M059J (cell line): ENCODE measurements around the gene TFAM. TPM values are rescaled to one million over a fixed set of nuclear protein-coding genes. Genes with fewer than 3 reads are reported as not detected.

Experiments used
- DNase-seq: peaks from one replicate; pipeline ENCODE4 v3.0.0-alpha.2; 2012; ENCODE audit warnings: low read depth
- total RNA-seq: library from RNA; depleted of rRNA; stranded (reverse); fragments of >200 nt; shearing (Covaris generic); gene quantifications from 2 replicates; pipeline ENCODE4 v1.2.3, GENCODE V29; 2014; rRNA removed

The TFAM gene
- total RNA-seq, 1 experiment from 2014 or later: 41.7 TPM

DNA sequence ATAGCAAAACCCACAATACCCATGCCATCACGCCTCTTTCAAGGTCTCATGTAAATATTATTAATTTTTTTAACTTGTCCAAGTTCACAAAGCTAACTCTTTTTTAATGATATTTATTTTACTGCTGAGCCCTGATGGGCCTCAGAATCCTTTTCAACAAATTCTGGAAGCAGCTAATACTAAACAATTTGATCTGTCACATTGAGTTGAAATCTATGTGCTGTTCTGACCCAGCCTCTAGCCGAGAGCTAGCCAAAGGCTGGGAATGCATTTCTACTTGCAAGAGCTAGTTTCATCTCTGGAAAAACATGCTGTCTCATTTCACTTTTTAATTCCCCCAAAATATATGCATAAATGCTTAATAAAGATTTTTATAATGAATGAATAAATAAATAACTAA is 47.9 kb downstream of the TFAM start:
- DNase-seq: no peak

DNA sequence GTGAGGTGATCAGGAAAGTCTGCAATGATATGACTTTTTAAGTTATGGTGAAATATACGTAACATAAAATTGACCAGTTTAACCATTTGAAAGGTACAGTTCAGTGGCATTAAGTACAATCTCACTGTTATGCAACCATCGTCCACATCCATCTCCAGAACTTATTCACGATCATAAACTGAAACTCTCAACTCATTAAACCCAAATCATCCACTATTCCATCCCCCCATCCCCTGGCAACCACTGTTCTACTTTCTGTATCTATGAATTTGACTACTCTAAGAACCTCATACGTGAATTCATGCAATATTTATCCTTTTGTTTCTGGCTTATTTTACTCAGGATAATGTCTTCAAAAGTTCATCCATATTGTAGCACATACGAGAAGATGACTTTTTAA is 48.4 kb downstream of the TFAM start:
- no peak for DNase-seq

DNA sequence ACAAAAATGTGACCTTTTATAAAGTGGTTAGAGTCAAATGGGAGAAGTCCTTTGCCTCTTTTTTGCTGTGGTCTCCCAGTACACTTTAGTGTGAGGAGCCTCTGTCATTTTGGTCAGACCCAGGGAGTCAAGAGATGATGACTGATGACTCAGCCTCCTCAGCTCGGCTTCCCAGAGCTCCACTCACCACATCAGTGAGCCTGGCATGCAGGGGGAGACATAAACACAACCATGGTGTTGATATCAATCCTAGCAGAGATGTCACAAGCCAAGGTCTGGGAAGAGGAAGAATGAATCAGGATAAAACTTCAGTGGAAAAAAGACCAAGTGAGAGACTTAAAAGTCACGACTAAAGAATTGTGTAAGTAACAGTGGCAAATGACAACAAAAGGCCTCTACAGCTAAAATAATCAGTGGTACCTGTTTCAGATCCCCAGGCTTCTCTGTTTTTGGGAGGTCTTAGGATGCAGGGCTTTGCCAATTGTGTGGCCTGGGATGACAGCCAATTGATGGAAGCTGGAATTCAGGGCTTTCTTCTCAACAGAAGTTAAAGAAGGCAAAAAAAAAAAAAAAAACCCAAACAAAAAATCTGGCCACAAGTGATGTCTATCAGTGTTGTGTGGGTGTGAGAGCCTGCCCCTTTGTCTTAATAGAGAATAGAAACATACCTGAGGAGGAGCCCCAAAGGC is 50.2 kb downstream of the TFAM start:
- peak; percentile 100 for DNase-seq

DNA sequence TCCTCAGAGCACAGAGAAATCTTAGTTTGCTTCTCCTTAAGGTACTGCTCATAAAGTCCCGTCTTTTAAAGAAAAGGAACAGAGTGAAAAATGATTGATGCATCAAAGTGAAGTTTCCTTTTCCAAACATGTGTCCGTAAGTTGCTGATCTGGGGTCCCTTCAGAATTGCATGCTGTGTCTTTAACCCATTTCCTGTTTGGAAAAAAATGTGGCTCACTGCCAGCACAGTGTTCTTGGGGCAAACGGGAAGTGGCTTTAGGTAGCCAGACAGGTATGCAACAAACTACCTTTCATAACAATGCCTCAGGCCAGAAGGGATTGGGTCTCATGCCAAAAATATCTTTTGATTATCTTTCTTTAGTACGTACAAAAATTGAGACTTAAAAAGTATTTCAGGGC is 50.9 kb downstream of the TFAM start:
- peak; percentile 93 for DNase-seq

DNA sequence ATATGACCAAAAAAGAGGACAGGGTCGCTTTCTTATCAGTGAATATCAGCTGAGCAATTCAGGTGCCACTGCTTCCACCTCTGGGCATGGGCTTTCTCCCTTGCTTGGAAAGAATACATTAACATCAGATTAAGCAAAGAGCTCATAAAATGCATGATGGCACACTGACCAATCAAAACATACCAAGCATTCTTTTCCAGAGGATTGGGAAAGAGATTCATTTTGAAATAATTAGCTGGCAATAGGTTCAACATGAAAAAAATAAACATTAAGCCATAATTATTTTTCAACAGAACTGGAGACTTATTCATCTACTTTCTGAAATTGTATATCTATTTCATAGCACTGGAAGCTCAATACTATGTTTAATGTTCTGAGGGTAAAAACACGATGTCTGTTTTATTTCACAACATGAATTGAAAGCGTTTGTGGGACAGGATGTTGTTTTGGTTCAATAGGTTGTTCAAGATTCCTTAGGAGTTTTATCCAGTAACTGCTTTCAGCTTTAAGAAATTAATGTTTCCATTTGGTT is 53.2 kb downstream of the TFAM start:
- DNase-seq: peak; percentile 82

- DNase-seq: no peak
Observed at GRCh38 chr10:58438986-58439385, 53.8 kb downstream of the TFAM start.

- DNase-seq: no peak
Observed at GRCh38 chr10:58439632-58440364, 54.6 kb downstream of the TFAM start.

DNA sequence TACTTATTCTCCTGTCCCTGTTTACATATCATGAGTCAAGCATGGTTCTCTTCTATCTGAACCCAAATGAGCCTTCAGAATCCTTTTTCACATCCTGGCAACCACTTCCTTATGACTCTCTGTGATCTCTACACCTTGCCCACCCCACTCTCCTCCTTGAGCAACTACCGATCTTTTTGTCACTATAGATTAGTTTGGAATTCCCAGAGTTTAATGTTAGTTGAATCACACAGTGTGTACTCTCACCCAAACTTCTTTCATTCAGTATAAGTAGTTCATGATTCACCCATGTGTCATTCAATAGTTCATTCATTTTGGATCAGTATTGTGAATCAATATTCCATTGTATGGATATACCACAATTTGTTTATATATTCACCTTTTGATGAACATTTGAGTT is 55.3 kb downstream of the TFAM start:
- no peak for DNase-seq

DNA sequence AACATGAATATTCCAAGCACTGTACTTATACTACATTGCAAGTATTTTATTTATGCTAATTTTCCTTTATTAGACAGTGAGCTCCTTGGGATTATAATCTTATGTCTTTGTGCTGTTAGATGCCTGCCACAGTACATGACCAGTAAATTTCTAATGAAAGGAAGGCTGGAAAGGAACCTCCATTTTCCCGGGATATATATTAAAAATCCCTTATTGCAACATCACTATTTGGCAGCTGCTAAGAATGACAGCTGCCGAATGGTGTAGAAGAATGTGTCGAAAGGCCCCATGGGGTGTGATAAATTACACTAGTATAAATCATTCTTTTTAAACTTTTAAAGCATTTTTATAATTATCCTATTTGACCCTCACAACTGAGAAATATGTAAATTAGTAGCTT is 59.1 kb downstream of the TFAM start:
- DNase-seq: no peak

GRCh38 chr10:58444876-58445275 is 59.7 kb downstream of the TFAM start:
- DNase-seq: no peak

DNA sequence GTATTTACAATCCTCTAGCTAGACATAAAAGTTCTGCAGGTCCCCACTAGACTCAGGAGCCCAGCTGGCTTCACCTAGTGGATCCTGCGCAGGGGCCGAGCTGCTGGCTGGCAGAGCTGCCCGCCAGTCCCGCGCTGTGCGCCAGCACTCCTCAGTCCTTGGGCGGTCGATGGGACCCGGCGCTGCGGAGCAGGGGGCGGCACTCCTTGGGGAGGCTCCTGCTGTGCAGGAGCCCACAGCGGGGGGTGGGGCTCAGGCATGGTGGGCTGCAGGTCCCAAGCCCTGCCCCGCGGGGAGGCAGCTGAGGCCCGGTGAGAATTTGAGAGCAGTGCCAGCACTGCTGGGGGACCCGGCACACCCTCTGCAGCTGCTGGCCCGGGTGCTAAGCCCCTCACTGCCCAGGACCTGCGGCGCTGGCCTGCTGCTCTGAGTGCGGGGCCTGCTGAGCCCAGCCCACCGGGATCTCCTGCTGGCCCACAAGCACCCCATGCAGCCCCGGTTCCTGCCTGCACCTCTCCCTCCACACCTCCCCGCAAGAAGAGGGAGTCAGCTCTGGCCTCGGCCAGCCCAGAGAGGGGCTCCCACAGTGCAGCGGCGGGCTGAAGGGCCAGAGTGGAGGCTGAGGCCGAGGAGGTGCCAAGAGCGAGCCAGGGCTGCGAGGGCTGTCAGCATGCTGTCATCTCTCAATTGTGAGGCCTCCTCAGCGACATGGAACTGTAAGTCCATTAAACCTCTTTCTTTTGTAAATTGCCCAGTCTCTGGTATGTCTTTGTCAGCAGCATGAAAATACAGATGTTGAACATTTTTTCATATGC is 63.1 kb downstream of the TFAM start:
- no peak for DNase-seq

Other genes with a start within 250 kb of the TFAM start
- 7.4 and 9.3 TPM in 2 replicates for gene IPMK, start 117.5 kb upstream of the TFAM start, total RNA-seq
- gene CISD1, start 116.2 kb upstream of the TFAM start, total RNA-seq: 82.2 and 120 TPM in 2 replicates
- gene UBE2D1, start 50.4 kb upstream of the TFAM start, total RNA-seq: 23.7 and 24.3 TPM in 2 replicates
- 28.4 and 39.1 TPM in 2 replicates for gene BICC1, start 127.5 kb downstream of the TFAM start, total RNA-seq